CD14-positive monocyte (primary cell): Measurements from ENCODE around the gene S100A10. TPM values are rescaled to one million over a fixed set of nuclear protein-coding genes. Genes with fewer than 3 reads are reported as not detected.

Source experiments
- DNase-seq, 3 donors: peaks; one replicate each; pipeline ENCODE4 v3.0.0-alpha.2; 2011 to 2022
- H2AFZ ChIP-seq: 2 replicates; pipeline ENCODE4 v1.6.0; 2012; ENCODE audit warnings: mild to moderate bottlenecking, low read depth, low read length, inconsistent platforms; ENCODE audit not compliant: insufficient read depth, poor library complexity, severe bottlenecking
- H3K27ac ChIP-seq, 2 donors: 1 replicate in 1 of 2; 2 replicates in 1 of 2; pipeline ENCODE4 v1.5.1; 2012 to 2013; ENCODE audit warnings: low read length in 2 of 2, control low read depth in 1 of 2, inconsistent platforms in 1 of 2, low read depth in 1 of 2, mild to moderate bottlenecking in 1 of 2
- H3K27me3 ChIP-seq, 2 donors: one replicate each; pipeline versions ENCODE4 v1.6.0 to v1.6.1; 2011 to 2013; ENCODE audit warnings: low read length in 2 of 2; ENCODE audit not compliant: control insufficient read depth in 2 of 2, insufficient read depth in 2 of 2
- H3K36me3 ChIP-seq, 2 donors: replicated peaks in 1 of 2; 1 replicate in 1 of 2; 2 replicates in 1 of 2; pipeline versions ENCODE4 v1.5.1 to v1.6.1; 2012 to 2013; ENCODE audit warnings: low read length in 2 of 2, control low read depth in 1 of 2, inconsistent platforms in 1 of 2, mild to moderate bottlenecking in 1 of 2; ENCODE audit not compliant: insufficient read depth in 2 of 2, control insufficient read depth in 1 of 2
- H3K4me1 ChIP-seq, 2 donors: 1 replicate in 1 of 2; 2 replicates in 1 of 2; pipeline versions ENCODE4 v1.5.1 to v1.6.1; 2012 to 2013; ENCODE audit warnings: low read length in 2 of 2, control low read depth in 1 of 2, inconsistent platforms in 1 of 2, mild to moderate bottlenecking in 1 of 2, moderate library complexity in 1 of 2; ENCODE audit not compliant: insufficient read depth in 2 of 2, control insufficient read depth in 1 of 2
- H3K4me2 ChIP-seq: replicated peaks from 2 replicates; pipeline ENCODE3; 2012; ENCODE audit warnings: low read length, moderate library complexity, mild to moderate bottlenecking; ENCODE audit not compliant: poor library complexity, severe bottlenecking; ENCODE audit errors: extremely low read depth
- H3K4me3 ChIP-seq, 3 experiments: fragments of 200-600 bp in 1 of 3; sonication (generic) in 1 of 3; replicated peaks in 1 of 3; 1 replicate in 2 of 3; 2 replicates in 1 of 3; pipeline ENCODE4 v1.5.1; 2011 to 2013; ENCODE audit warnings: low read length in 3 of 3, mild to moderate bottlenecking in 3 of 3, control low read depth in 2 of 3, low read depth in 2 of 3, inconsistent platforms in 1 of 3, moderate library complexity in 1 of 3
- H3K79me2 ChIP-seq: 2 replicates; pipeline ENCODE4 v1.6.0; 2012; ENCODE audit warnings: mild to moderate bottlenecking, control low read depth, inconsistent platforms, low read length, moderate library complexity; ENCODE audit not compliant: insufficient read depth
- H3K9ac ChIP-seq: 2 replicates; pipeline ENCODE4 v1.6.0; 2017; ENCODE audit warnings: low read length, mild to moderate bottlenecking; ENCODE audit not compliant: insufficient read depth, poor library complexity, severe bottlenecking
- H3K9me3 ChIP-seq, 2 donors: replicated peaks in 1 of 2; 1 replicate in 1 of 2; 2 replicates in 1 of 2; pipeline versions ENCODE4 v1.5.1 to v1.6.1; 2012 to 2013; ENCODE audit warnings: low read length in 2 of 2, control low read depth in 1 of 2; ENCODE audit not compliant: control insufficient read depth in 1 of 2, insufficient read depth in 1 of 2
- H4K20me1 ChIP-seq: 2 replicates; pipeline ENCODE4 v1.6.0; 2012; ENCODE audit warnings: mild to moderate bottlenecking, low read length, control low read depth, moderate library complexity; ENCODE audit not compliant: insufficient read depth
- H3K27ac Mint-ChIP-seq, 7 donors: one replicate each; pipeline ENCODE4 v1.8.0; 2020; ENCODE audit warnings: mild to moderate bottlenecking in 7 of 7, mixed read lengths in 7 of 7, moderate library complexity in 6 of 7, inconsistent platforms in 2 of 7
- H3K27me3 Mint-ChIP-seq, 3 donors: one replicate each; pipeline ENCODE4 v1.8.0; 2021 to 2022; ENCODE audit warnings: low read depth in 3 of 3, mild to moderate bottlenecking in 3 of 3, mixed read lengths in 3 of 3, moderate library complexity in 3 of 3, inconsistent platforms in 1 of 3
- H3K36me3 Mint-ChIP-seq, 2 donors: one replicate each; pipeline ENCODE4 v1.8.0; 2020; ENCODE audit warnings: mixed read lengths in 2 of 2, inconsistent platforms in 1 of 2, mild to moderate bottlenecking in 1 of 2
- H3K4me1 Mint-ChIP-seq: one replicate; pipeline ENCODE4 v1.8.0; 2020; ENCODE audit warnings: mild to moderate bottlenecking, mixed read lengths
- H3K4me3 Mint-ChIP-seq, 2 donors: one replicate each; pipeline ENCODE4 v1.8.0; 2020; ENCODE audit warnings: mild to moderate bottlenecking in 2 of 2, mixed read lengths in 2 of 2, moderate library complexity in 1 of 2
- H3K9me3 Mint-ChIP-seq, 7 donors: one replicate each; pipeline ENCODE4 v1.8.0; 2020 to 2022; ENCODE audit warnings: mixed read lengths in 7 of 7, mild to moderate bottlenecking in 6 of 7, moderate library complexity in 6 of 7, inconsistent platforms in 2 of 7
- CTCF ChIP-seq: fragments of 200-600 bp; IDR thresholded peaks from one replicate; pipeline ENCODE4 v1.8.0; 2022; ENCODE audit warnings: antibody characterized with exemption, mild to moderate bottlenecking
- WGBS: methylation state at CpG from one replicate; pipeline ENCODE4 v1.1.5; 2013; ENCODE audit warnings: missing lambda C conversion rate; ENCODE audit not compliant: insufficient coverage; 5-methylcytosine and 5-hydroxymethylcytosine counted together
- intact Hi-C, 2 donors: fragments of 100-400 bp; cut with micrococcal nuclease; formaldehyde crosslinking; loops; one replicate each; pipeline versions ENCODE4 v1.15.0 to v1.15.1; 2023
- polyA plus RNA-seq, 3 donors: library from polyadenylated mRNA; depleted of rRNA in 1 of 3; unstranded in 2 of 3; stranded (reverse) in 1 of 3; fragments of 300-500 nt in 2 of 3; fragments of >200 nt in 1 of 3; fragmentation: Illumina TruSeq in 2 of 3; gene quantifications; 1 replicate in 2 of 3; 2 replicates in 1 of 3; pipeline ENCODE4 v1.2.3, GENCODE V29; 2012 to 2021

The S100A10 gene
- polyA plus RNA-seq, 3 donors, result 422 to 2,138 (median 2,129) TPM

DNA sequence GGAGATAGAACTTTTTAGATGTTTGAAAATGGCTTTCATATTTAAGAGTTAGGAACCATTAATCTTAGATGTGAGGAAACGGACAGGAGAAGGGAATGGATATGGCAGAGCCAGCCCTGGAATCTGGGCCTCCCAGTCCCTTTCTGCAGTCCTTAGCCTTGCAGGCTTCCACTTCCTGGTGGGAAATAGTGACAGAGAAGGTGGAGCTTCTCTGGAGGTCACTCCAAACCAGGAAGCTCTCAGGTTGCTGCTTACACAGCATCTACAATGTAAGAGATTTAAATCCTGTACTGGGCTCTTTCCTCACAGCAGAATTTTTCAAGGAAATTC, 40.6 kb upstream of the S100A10 start:
- Histone ChIP-seq H3K36me3 (peaks cover 39 to 47% of the 10 kb centered on the region in 2 donors), H4K20me1 (peaks cover 66% of the 10 kb centered on the region), H3K4me1 (peaks cover 83 to 87% of the 10 kb centered on the region in 2 donors), H3K9me3 (no peaks in the 10 kb centered on the region), H3K4me3 (peak overlapping the region; percentile 95 to 100 (median 100)), H3K27me3 (no peaks in the 10 kb centered on the region), H3K27ac (peak overlapping the region; percentile 98 to 99), H3K79me2 (peaks cover 67% of the 10 kb centered on the region), H3K4me2 (peak overlapping the region; percentile 99), H2AFZ (no peak overlapping the region), H3K9ac (peak overlapping the region; percentile 99)
- no peak for TF ChIP-seq CTCF
- 67% methylated on average over 1 of the region's 1 CpG for WGBS
- peak in 1 of 3 donors; percentile 79 for DNase-seq
- H3K27ac Mint-ChIP-seq, result no peak overlapping the region
- intact Hi-C loops, result loop anchor here in 1 of 2 donors (2.0 kb wide), 1 partner anchor 93 kb away; no protein-coding TSS in a partner anchor
- peaks cover 48% of the 10 kb centered on the region for H3K4me1 Mint-ChIP-seq
- peaks cover 0 to 5% (median 1%) of the 10 kb centered on the region in 7 donors for H3K9me3 Mint-ChIP-seq
- H3K4me3 Mint-ChIP-seq, result peak overlapping the region; percentile 95 to 98
- peaks cover 50 to 55% of the 10 kb centered on the region in 2 donors for H3K36me3 Mint-ChIP-seq
- peaks cover 0 to 4% (median 2%) of the 10 kb centered on the region in 3 donors for H3K27me3 Mint-ChIP-seq

- H3K4me1 ChIP-seq, result peaks cover 55 to 62% of the 10 kb centered on the region in 2 donors
- TF ChIP-seq CTCF, result no peak
- peak overlapping the region in 1 of 2 donors; percentile 50 for H3K27ac ChIP-seq
Measured at GRCh38 chr1:152029929-152030211, 36.2 kb upstream of the S100A10 start.

More at GRCh38 chr1:152029929-152030211, 36.2 kb upstream of the S100A10 start:
- intact Hi-C loops, result no loop called here
- H3K79me2 ChIP-seq, result peaks cover 41% of the 10 kb centered on the region
- peaks cover 39 to 41% of the 10 kb centered on the region in 2 donors for H3K36me3 ChIP-seq
- H2AFZ ChIP-seq, result no peak overlapping the region
- Mint-ChIP-seq H3K4me1 (peaks cover 57% of the 10 kb centered on the region), H3K9me3 (peaks cover 0 to 5% (median 0%) of the 10 kb centered on the region in 7 donors), H3K4me3 (peak overlapping the region in 1 of 2 donors; percentile 37), H3K27me3 (peaks cover 0 to 6% (median 0%) of the 10 kb centered on the region in 3 donors), H3K36me3 (peaks cover 44 to 45% of the 10 kb centered on the region in 2 donors), H3K27ac (peak overlapping the region; percentile 73 to 86 (median 83))
- H3K9ac ChIP-seq, result no peak overlapping the region
- H4K20me1 ChIP-seq, result peaks cover 60% of the 10 kb centered on the region
- peak overlapping the region in 1 of 3 experiments; percentile 33 for H3K4me3 ChIP-seq
- no peaks in the 10 kb centered on the region for H3K9me3 ChIP-seq
- 63% methylated on average over 2 of the region's 4 CpGs for WGBS
- H3K4me2 ChIP-seq, result peak overlapping the region; percentile 13
- no peak for DNase-seq
- H3K27me3 ChIP-seq, result no peaks in the 10 kb centered on the region
